Measurements from ENCODE around the gene SLC6A4. TPM values are rescaled to one million over a fixed set of nuclear protein-coding genes. Genes with fewer than 3 reads are reported as not detected.

The SLC6A4 gene
- total and polyA plus RNA-seq, 2 experiments from 2014 or later, result 0.06 to 0.14 TPM

DNA sequence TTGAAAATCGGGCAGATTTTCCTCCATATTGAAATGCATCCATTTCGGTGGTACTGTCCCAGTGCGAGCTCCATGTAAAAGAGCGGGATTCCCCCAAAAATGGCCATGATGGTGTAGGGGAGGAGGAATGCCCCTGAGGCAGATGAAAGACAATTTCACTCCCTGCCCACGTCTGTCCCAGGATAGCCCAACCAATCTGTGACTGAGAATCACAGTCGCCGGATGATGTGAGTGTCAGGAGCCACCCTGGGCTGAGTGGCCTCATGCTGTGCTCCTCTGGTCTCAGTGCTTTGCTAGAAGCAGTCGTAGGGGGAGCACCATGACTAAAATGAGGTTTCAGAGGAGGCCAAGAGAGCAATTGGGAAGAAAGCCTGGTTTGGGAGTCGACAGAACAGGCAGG lies 16.7 kb downstream of the SLC6A4 start (continued):
- TF ChIP-seq, protein P1, sequence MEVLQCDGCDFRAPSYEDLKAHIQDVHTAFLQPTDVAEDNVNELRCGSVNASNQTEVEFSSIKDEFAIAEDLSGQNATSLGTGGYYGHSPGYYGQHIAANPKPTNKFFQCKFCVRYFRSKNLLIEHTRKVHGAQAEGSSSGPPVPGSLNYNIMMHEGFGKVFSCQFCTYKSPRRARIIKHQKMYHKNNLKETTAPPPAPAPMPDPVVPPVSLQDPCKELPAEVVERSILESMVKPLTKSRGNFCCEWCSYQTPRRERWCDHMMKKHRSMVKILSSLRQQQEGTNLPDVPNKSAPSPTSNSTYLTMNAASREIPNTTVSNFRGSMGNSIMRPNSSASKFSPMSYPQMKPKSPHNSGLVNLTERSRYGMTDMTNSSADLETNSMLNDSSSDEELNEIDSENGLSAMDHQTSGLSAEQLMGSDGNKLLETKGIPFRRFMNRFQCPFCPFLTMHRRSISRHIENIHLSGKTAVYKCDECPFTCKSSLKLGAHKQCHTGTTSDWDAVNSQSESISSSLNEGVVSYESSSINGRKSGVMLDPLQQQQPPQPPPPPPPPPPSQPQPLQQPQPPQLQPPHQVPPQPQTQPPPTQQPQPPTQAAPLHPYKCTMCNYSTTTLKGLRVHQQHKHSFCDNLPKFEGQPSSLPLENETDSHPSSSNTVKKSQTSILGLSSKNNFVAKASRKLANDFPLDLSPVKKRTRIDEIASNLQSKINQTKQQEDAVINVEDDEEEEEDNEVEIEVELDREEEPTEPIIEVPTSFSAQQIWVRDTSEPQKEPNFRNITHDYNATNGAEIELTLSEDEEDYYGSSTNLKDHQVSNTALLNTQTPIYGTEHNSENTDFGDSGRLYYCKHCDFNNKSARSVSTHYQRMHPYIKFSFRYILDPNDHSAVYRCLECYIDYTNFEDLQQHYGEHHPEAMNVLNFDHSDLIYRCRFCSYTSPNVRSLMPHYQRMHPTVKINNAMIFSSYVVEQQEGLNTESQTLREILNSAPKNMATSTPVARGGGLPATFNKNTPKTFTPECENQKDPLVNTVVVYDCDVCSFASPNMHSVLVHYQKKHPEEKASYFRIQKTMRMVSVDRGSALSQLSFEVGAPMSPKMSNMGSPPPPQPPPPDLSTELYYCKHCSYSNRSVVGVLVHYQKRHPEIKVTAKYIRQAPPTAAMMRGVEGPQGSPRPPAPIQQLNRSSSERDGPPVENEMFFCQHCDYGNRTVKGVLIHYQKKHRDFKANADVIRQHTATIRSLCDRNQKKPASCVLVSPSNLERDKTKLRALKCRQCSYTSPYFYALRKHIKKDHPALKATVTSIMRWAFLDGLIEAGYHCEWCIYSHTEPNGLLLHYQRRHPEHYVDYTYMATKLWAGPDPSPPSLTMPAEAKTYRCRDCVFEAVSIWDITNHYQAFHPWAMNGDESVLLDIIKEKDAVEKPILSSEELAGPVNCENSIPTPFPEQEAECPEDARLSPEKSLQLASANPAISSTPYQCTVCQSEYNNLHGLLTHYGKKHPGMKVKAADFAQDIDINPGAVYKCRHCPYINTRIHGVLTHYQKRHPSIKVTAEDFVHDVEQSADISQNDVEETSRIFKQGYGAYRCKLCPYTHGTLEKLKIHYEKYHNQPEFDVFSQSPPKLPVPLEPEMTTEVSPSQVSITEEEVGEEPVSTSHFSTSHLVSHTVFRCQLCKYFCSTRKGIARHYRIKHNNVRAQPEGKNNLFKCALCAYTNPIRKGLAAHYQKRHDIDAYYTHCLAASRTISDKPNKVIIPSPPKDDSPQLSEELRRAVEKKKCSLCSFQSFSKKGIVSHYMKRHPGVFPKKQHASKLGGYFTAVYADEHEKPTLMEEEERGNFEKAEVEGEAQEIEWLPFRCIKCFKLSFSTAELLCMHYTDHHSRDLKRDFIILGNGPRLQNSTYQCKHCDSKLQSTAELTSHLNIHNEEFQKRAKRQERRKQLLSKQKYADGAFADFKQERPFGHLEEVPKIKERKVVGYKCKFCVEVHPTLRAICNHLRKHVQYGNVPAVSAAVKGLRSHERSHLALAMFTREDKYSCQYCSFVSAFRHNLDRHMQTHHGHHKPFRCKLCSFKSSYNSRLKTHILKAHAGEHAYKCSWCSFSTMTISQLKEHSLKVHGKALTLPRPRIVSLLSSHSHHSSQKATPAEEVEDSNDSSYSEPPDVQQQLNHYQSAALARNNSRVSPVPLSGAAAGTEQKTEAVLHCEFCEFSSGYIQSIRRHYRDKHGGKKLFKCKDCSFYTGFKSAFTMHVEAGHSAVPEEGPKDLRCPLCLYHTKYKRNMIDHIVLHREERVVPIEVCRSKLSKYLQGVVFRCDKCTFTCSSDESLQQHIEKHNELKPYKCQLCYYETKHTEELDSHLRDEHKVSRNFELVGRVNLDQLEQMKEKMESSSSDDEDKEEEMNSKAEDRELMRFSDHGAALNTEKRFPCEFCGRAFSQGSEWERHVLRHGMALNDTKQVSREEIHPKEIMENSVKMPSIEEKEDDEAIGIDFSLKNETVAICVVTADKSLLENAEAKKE (CRISPR knock-in tag; IDR thresholded peaks at IDR 0.05), result no peak
- TF ChIP-seq NANOG (IDR thresholded peaks at IDR 0.05; ENCODE audit: borderline replicate concordance), result no peak
- no peak for TF ChIP-seq ZNF114 (CRISPR knock-in tag; IDR thresholded peaks at IDR 0.05)
- TF ChIP-seq POLR2AphosphoS5 (IDR thresholded peaks at IDR 0.05; ENCODE audit: low read depth), result no peak
- TF ChIP-seq JUNB (IDR thresholded peaks at IDR 0.05; ENCODE audit: unreplicated experiment), result no peak
- TF ChIP-seq STAT1 (IDR thresholded peaks at IDR 0.05; ENCODE audit: unreplicated experiment), result no peak
- TF ChIP-seq, protein P2, sequence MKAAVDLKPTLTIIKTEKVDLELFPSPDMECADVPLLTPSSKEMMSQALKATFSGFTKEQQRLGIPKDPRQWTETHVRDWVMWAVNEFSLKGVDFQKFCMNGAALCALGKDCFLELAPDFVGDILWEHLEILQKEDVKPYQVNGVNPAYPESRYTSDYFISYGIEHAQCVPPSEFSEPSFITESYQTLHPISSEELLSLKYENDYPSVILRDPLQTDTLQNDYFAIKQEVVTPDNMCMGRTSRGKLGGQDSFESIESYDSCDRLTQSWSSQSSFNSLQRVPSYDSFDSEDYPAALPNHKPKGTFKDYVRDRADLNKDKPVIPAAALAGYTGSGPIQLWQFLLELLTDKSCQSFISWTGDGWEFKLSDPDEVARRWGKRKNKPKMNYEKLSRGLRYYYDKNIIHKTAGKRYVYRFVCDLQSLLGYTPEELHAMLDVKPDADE (IDR thresholded peaks at IDR 0.05), result no peak
- TF ChIP-seq EZH2phosphoT487 (IDR thresholded peaks at IDR 0.05; ENCODE audit: unreplicated experiment), result no peak
- TF ChIP-seq EZH2 (IDR thresholded peaks at IDR 0.05; ENCODE audit: low read depth, unreplicated experiment), result no peak
- TF ChIP-seq CREB1 (CRISPR knock-in tag; IDR thresholded peaks at IDR 0.05; ENCODE audit: low read depth), result no peak
- TF ChIP-seq, protein P3, sequence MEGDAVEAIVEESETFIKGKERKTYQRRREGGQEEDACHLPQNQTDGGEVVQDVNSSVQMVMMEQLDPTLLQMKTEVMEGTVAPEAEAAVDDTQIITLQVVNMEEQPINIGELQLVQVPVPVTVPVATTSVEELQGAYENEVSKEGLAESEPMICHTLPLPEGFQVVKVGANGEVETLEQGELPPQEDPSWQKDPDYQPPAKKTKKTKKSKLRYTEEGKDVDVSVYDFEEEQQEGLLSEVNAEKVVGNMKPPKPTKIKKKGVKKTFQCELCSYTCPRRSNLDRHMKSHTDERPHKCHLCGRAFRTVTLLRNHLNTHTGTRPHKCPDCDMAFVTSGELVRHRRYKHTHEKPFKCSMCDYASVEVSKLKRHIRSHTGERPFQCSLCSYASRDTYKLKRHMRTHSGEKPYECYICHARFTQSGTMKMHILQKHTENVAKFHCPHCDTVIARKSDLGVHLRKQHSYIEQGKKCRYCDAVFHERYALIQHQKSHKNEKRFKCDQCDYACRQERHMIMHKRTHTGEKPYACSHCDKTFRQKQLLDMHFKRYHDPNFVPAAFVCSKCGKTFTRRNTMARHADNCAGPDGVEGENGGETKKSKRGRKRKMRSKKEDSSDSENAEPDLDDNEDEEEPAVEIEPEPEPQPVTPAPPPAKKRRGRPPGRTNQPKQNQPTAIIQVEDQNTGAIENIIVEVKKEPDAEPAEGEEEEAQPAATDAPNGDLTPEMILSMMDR (conservative IDR thresholded peaks at IDR 0.05; ENCODE audit: low read depth in 2 of 2), result no peak
- no peak for TF ChIP-seq ZNF331 (CRISPR knock-in tag; IDR thresholded peaks at IDR 0.05; ENCODE audit: low read depth)
